ENCODE measurements around the gene FSTL4. TPM values are rescaled to one million over a fixed set of nuclear protein-coding genes. Genes with fewer than 3 reads are reported as not detected.

The FSTL4 gene
- total and polyA plus RNA-seq, 2 experiments from 2014 or later = 1.4 to 2.8 TPM

GRCh38 chr5:133510634-133511262, 101.6 kb downstream of the FSTL4 start:
- no peaks in the 10 kb centered on the region for H3K4me1 ChIP-seq (ENCODE audit: insufficient read depth)
- no peak for DNase-seq (ENCODE audit: low spot score)
- H3K27ac Mint-ChIP-seq = no peak overlapping the region
- H3K79me2 ChIP-seq (replicated peaks; ENCODE audit: insufficient read depth) = no peaks in the 10 kb centered on the region
- no peak for TF ChIP-seq JUNB (IDR thresholded peaks at IDR 0.05; ENCODE audit: unreplicated experiment)
- TF ChIP-seq ZNF114 (CRISPR knock-in tag; IDR thresholded peaks at IDR 0.05) = no peak
- TF ChIP-seq ZNF331 (CRISPR knock-in tag; IDR thresholded peaks at IDR 0.05; ENCODE audit: low read depth) = no peak
- no peak for TF ChIP-seq REST (IDR thresholded peaks at IDR 0.05; ENCODE audit: unreplicated experiment)
- TF ChIP-seq CREB1 (CRISPR knock-in tag; IDR thresholded peaks at IDR 0.05; ENCODE audit: low read depth) = no peak
- TF ChIP-seq POLR2AphosphoS5 (IDR thresholded peaks at IDR 0.05; ENCODE audit: low read depth) = no peak
- no peak for TF ChIP-seq STAT1 (IDR thresholded peaks at IDR 0.05; ENCODE audit: unreplicated experiment)
- no peak for TF ChIP-seq EZH2phosphoT487 (IDR thresholded peaks at IDR 0.05; ENCODE audit: unreplicated experiment)
- TF ChIP-seq EZH2 (IDR thresholded peaks at IDR 0.05; ENCODE audit: low read depth, unreplicated experiment) = no peak
- no peak for TF ChIP-seq NANOG (IDR thresholded peaks at IDR 0.05; ENCODE audit: borderline replicate concordance)
- no peak for TF ChIP-seq CTCF (conservative IDR thresholded peaks at IDR 0.05; ENCODE audit: low read depth in 2 of 2)
- TF ChIP-seq ETS1 (IDR thresholded peaks at IDR 0.05) = no peak
- TF ChIP-seq ZNF462 (CRISPR knock-in tag; IDR thresholded peaks at IDR 0.05) = no peak
- H3K4me2 ChIP-seq = no peak overlapping the region
- H3K36me3 ChIP-seq (ENCODE audit: insufficient read depth) = no peaks in the 10 kb centered on the region
- no peaks in the 10 kb centered on the region; the same call in 2 of the 3 replicates for H3K4me1 Mint-ChIP-seq
- no peak overlapping the region for H2AFZ ChIP-seq
- H4K20me1 ChIP-seq (replicated peaks; ENCODE audit: insufficient read depth) = no peaks in the 10 kb centered on the region
- no peaks in the 10 kb centered on the region for H3K36me3 Mint-ChIP-seq (ENCODE audit: low read depth)
- H3K27me3 Mint-ChIP-seq (ENCODE audit: insufficient read depth, low read depth, poor library complexity) = no peaks in the 10 kb centered on the region
- H3F3A ChIP-seq (replicated peaks; ENCODE audit: low read depth) = no peaks in the 10 kb centered on the region
- H3K4me3 ChIP-seq = no peak overlapping the region
- H3K27me3 ChIP-seq (ENCODE audit: insufficient read depth) = no peaks in the 10 kb centered on the region
- H3K4me3 Mint-ChIP-seq = no peak overlapping the region
- H3K9me2 ChIP-seq (ENCODE audit: insufficient read depth) = no peaks in the 10 kb centered on the region
- H3K9me3 Mint-ChIP-seq = no peaks in the 10 kb centered on the region
- no peak overlapping the region for H3K27ac ChIP-seq (ENCODE audit: low read depth)
- no peak for ATAC-seq
